HCT116 (cell line): ENCODE results near the gene FILIP1.

ENCODE experiments used
- CTCF ChIP-seq, 3 experiments: fragments of 200-600 bp in 1 of 3; sonication (generic) in 1 of 3; IDR thresholded peaks in 2 of 3; conservative IDR thresholded peaks in 1 of 3; 2 replicates each; pipeline ENCODE4 v1.5.1; 2012 to 2017; ENCODE audit warnings: low read depth in 2 of 3, low read length in 2 of 3, antibody characterized with exemption in 1 of 3, borderline replicate concordance in 1 of 3, control low read depth in 1 of 3, mild to moderate bottlenecking in 1 of 3, mixed read lengths in 1 of 3, mixed run types in 1 of 3, moderate library complexity in 1 of 3; ENCODE audit not compliant: insufficient read depth in 1 of 3
- POLR2A ChIP-seq: IDR thresholded peaks from 2 replicates; pipeline ENCODE4 v1.7.0; 2011; ENCODE audit warnings: borderline replicate concordance; ENCODE audit not compliant: insufficient read depth, insufficient read length; ENCODE audit errors: extremely low read depth
- POLR2AphosphoS5 ChIP-seq: IDR thresholded peaks from 2 replicates; pipeline ENCODE4 v1.6.1; 2011; ENCODE audit warnings: mild to moderate bottlenecking, low read depth, low read length, moderate library complexity
- REST ChIP-seq: IDR thresholded peaks from 2 replicates; pipeline ENCODE4 v1.6.1; 2012; ENCODE audit warnings: low read depth

GRCh38 chr6:75296811-75297779 is 196.5 kb downstream of the FILIP1 start:
- TF ChIP-seq POLR2AphosphoS5 (no peak), POLR2A (no peak), REST (no peak), CTCF (IDR thresholded peaks at IDR 0.05 in 2 of 3, conservative IDR thresholded peaks at IDR 0.05 in 1 of 3; ENCODE audit: borderline replicate concordance in 1 of 3, insufficient read depth in 1 of 3, low read depth in 2 of 3, low read length in 2 of 3) (peak; percentile 55 to 75 (median 72))
